G401 (cell line): ENCODE results near the gene LIX1L. TPM values are rescaled to one million over a fixed set of nuclear protein-coding genes. Genes with fewer than 3 reads are reported as not detected.
"Not testable (repeated sequence)": the region's sequence is repeated elsewhere in the genome, so short reads cannot be mapped to it uniquely, and the experiment has no call there.

Experiments
- DNase-seq: peaks from one replicate; pipeline ENCODE4 v3.0.0-alpha.2; 2015; ENCODE audit warnings: low spot score
- in situ Hi-C: cut with HindIII; loops from 2 replicates; pipeline ENCODE4 v1.10.0; 2016; ENCODE audit warnings: low sequenced_read_pairs, mixed read lengths
- total RNA-seq: library from RNA; depleted of rRNA; stranded (reverse); fragments of >200 nt; shearing (Covaris generic); gene quantifications from 2 replicates; pipeline ENCODE4 v1.2.3, GENCODE V29; 2014

Gene LIX1L
- total RNA-seq, 1 experiment from 2014 or later: 31.7 TPM

- no peak for DNase-seq
- in situ Hi-C loops: no loop called here
These were observed 10.3 kb downstream of the LIX1L start for GRCh38 chr1:145947551-145947950.

- in situ Hi-C loops: no loop called here
- no peak for DNase-seq
These were observed 11.3 kb downstream of the LIX1L start for GRCh38 chr1:145946477-145946986.

GRCh38 chr1:145944532-145944931 lies 13.3 kb downstream of the LIX1L start:
- in situ Hi-C loops: no loop called here
- DNase-seq: no peak

- in situ Hi-C loops: no loop called here
- DNase-seq: no peak
These were observed 14.9 kb downstream of the LIX1L start for GRCh38 chr1:145942871-145943270.

GRCh38 chr1:145942405-145942804 lies 15.4 kb downstream of the LIX1L start:
- DNase-seq: no peak
- in situ Hi-C loops: no loop called here

- DNase-seq: no peak
- in situ Hi-C loops: no loop called here
These were observed 20.4 kb downstream of the LIX1L start for GRCh38 chr1:145937436-145937835.

- no peak for DNase-seq
- in situ Hi-C loops: no loop called here
These were observed 21.6 kb downstream of the LIX1L start for GRCh38 chr1:145936247-145936646.

- DNase-seq: no peak
- in situ Hi-C loops: no loop called here
These were observed 22.1 kb downstream of the LIX1L start for GRCh38 chr1:145935708-145936107.

GRCh38 chr1:145932522-145933009 lies 25.3 kb downstream of the LIX1L start:
- DNase-seq, in situ Hi-C loops: not testable (repeated sequence)

- no peak for DNase-seq
- in situ Hi-C loops: no loop called here
These were observed 29.7 kb downstream of the LIX1L start for GRCh38 chr1:145927916-145928643.

GRCh38 chr1:145927063-145927886 lies 30.5 kb downstream of the LIX1L start, which contains the start of gene RBM8A:
TSS of gene RBM8A (minus strand) at chr1:145927484. CDS start at chr1:145927426, 58 bp downstream.
- in situ Hi-C loops: no loop called here
- DNase-seq: peak; percentile 99

GRCh38 chr1:145926686-145927062 lies 31.1 kb downstream of the LIX1L start:
- in situ Hi-C loops: no loop called here
- no peak for DNase-seq

- no peak for DNase-seq
- in situ Hi-C loops: no loop called here
These were observed 35.6 kb downstream of the LIX1L start for GRCh38 chr1:145922266-145922665.

GRCh38 chr1:145920297-145920696 lies 37.5 kb downstream of the LIX1L start:
- DNase-seq, in situ Hi-C loops: not testable (repeated sequence)

GRCh38 chr1:145918992-145919939 lies 38.6 kb downstream of the LIX1L start:
- DNase-seq: peak; percentile 73
- in situ Hi-C loops: no loop called here

- DNase-seq: peak; percentile 93
- in situ Hi-C loops: no loop called here
These were observed 39.4 kb downstream of the LIX1L start, which contains the start of gene PEX11B for GRCh38 chr1:145918144-145918991. TSS of gene PEX11B (minus strand) at chr1:145918717. CDS start at chr1:145918688, 29 bp downstream.

GRCh38 chr1:145917595-145917994 lies 40.2 kb downstream of the LIX1L start:
- DNase-seq: peak; percentile 19
- in situ Hi-C loops: no loop called here

- in situ Hi-C loops: no loop called here
- DNase-seq: no peak
These were observed 41.1 kb downstream of the LIX1L start for GRCh38 chr1:145916745-145917144.
